Activated CD8-positive, alpha-beta memory T cell treated with anti-CD3 and anti-CD28 coated beads for 4 hours (primary cell): Measurements from ENCODE around the gene HLF.

Source experiments
- DNase-seq, 2 donors: peaks; one replicate each; pipeline ENCODE4 v3.0.0-alpha.2; 2020; ENCODE audit warnings: low read depth in 2 of 2

The HLF gene

GRCh38 chr17:55274355-55275255, 9.8 kb downstream of the HLF start:
- no peak for DNase-seq

- DNase-seq, result no peak
Observed at GRCh38 chr17:55275894-55276804, 11.4 kb downstream of the HLF start.

DNA sequence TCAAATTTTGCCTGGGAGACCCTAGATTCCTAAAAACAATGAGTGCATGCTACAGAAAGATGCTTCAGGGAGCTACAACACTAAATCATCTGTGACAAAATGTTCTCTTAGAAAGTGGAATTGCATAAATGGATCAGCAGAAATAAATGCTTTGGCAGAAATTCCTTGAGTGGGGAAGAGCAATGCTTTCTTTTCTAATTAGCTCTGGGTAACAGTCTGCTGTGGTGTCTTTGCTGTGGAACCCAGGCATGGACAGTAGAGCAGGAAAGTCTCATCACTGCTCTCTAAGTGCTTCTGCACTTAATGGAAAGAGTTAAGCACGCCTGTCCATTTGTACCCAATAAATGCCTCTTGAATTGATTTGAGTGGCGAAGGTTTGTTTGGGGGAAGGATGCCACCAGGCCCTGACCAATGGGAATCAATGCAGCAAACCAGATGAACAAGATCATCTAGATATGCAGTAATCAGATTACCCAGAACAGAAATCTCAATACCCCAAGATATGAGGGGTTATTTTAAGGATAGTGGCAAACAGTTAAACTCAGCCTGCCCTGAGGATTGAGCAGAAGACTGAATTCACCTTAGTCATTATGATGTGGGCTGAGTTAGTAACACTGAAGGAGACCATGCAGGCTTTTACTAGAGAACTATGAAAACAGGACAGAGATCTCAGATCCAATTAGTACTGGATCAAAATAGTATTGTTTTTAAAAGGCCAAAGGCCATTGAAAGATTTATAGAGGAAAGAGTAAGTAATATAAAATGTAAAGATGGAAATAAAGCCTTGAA, 13.6 kb downstream of the HLF start:
- DNase-seq, result no peak

DNA sequence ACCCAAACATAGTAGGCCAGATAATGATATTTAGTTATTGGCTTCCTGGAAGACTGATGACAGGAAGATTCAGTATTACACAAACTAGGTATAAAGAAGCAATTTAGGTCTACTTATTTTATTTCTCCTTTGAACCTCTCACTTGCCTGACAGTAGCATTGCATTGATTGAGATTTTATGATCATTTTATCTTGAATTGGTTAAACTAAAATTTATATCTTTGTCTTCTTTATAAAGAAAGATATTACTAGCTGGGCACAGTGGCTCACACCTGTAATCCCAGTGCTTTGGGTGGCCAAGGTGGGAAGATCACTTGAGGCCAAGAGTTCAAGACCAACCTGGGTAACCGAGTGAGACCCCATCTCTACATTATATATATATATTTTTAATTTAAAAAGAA, 14.4 kb downstream of the HLF start:
- DNase-seq, result no peak

DNA sequence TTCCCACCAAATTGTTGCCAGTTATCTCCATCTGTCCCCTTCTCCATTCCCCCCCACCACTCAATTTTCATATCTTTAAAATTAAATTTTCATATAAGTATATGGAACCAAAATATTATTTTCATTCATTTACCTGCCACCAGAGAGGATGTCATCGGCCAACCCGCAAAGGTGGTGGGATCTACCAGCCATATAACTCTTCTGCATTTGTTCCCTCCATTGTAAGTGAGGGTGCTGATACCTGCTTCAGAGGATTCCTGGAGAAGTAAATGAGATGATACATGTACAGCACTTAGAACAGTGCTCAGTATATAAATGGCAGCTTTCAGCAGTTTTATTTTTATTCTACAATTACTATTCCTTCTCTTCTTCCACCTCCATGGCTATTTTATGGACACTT, 15.0 kb downstream of the HLF start:
- no peak for DNase-seq

DNA sequence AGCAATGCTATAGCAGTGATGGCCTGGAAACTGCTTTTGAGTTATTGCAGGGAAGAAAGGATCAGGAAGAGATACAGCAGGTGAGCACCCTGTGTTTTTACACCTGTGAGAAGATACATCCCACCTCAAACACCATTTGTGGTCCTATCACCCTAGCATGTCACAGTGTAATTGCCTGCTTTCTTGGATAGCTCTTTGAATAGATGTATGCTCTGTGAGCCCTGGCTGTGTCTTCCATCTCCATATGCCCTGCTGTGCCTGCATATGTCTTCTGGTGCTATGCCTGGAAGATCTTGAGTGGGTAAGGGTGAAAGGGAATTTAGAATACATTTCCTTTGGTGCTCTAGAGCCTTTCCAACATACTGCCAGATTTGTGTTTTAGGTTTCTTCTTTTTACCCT, 15.5 kb downstream of the HLF start:
- no peak for DNase-seq

- no peak for DNase-seq
Observed at GRCh38 chr17:55281649-55282378, 17.1 kb downstream of the HLF start.

- no peak for DNase-seq
Observed at GRCh38 chr17:55282379-55282702, 17.6 kb downstream of the HLF start.

DNA sequence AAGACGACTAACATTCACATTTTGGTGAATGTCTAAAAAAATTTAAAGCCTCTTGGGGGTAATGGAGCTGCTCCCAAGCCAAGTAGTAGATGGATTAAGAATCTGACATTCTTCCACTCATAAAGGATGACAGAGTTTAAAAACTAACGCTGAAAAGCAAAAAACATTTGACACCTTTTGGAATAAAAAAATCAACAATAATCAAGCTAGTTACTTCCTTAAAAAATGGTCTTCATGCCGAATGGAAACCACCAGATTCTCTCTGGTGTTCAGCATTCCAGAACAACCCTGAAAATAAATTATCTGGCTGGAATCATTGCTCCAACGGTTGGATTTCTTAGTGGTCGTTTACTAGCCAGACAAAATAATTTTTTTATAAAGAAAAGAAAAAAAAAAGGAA, 18.0 kb downstream of the HLF start:
- no peak for DNase-seq

DNA sequence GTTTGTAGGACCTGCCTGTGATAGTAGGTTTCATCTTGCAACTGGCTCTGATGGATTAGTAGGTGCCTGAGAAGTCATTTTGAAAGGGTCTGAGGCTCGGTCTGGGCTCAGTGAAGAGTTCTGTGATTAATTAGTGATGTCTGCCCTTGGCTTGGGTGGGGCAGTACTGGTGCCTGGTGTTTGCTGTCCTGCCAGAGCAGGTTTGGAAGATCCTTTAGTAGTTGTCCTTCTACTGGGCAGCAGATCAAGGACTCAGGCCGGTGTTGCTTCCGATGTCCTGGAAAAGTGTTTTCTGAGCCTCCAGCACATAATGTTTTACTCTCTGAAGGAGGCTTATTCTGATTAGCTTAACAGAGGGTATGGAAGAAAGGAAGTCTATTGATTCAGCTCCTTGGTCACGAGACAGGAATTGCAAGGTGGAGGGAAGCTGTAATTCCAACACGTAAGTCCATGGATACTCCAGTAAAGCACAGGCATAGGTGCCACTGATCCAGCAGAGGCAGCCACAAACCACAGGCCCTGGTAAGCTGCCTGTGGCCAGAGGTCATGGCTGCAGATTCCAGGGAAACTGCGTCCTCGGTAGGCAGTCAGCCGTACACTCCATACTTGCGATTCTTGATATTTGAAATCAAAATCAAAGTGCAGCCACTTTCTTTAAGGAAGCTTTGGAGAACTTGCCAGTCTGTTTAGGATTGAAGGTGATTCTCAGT, 18.7 kb downstream of the HLF start:
- DNase-seq, result no peak

GRCh38 chr17:55284001-55284884, 19.5 kb downstream of the HLF start:
- DNase-seq, result no peak

- DNase-seq, result no peak
Observed at GRCh38 chr17:55284944-55285339, 20.2 kb downstream of the HLF start.

DNA sequence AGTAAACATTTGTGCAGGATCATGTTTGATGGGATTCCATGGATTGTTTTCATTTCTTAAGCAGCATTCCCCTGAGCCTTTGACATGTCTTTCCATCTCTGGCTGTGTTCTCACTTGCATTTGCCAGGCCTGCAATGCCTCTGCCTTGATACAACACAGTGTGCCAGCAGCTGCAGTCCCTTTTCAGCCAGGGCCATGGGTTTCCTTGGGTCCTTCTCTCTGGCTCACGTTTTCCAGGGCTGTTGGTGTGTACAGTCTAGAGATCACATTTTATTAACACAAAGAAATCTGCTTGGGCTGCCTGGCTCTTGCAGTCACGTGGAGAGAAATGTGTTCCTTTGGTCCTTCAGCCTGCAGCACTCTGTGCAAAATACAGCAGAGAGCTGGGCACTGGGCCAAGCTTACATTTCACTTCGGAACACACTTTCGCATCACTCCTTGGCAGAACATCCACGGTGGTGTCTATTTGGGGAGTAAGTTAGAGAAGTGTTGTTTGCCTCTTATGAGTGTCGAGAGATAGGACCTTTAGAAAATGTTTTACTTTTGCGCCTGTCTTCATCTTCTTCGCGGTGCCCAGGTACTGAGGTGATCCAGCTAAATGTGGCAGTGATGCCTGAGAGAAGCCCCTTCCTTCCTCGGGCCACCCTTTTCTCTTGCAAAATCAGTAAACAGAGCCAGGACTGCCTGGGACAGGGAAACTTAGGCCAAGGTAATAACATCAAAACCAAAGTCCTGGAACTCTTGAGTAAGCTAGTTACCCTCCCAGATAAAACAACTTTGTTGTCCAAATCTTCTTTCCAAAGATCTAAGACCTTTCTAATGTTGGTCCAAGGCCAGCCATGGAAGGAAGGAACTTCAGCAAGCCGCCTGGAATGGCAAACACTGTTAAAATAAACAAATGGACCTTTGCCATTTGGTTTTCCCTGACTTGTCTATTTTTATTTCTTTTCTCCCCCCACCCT, 20.9 kb downstream of the HLF start:
- no peak for DNase-seq

GRCh38 chr17:55286681-55287589, 22.2 kb downstream of the HLF start:
- no peak for DNase-seq

- DNase-seq, result no peak
Observed at GRCh38 chr17:55288356-55289105, 23.8 kb downstream of the HLF start.

GRCh38 chr17:55289106-55289446, 24.3 kb downstream of the HLF start:
- DNase-seq, result no peak

GRCh38 chr17:55289978-55290377, 25.2 kb downstream of the HLF start:
- DNase-seq, result no peak
